WTC11 (cell line): ENCODE measurements around the gene CABP2. TPM values are rescaled to one million over a fixed set of nuclear protein-coding genes. Genes with fewer than 3 reads are reported as not detected.
"Not testable (repeated sequence)": the region's sequence is repeated elsewhere in the genome, so short reads cannot be mapped to it uniquely, and the experiment has no call there.

ENCODE experiments used
- ATAC-seq: fragments of 200-7000 bp; cut with Tn5 transposase; 2 replicates; pipeline ENCODE4 v1.10.0; 2021; ENCODE audit warnings: mild to moderate bottlenecking, moderate library complexity
- CTCF ChIA-PET: fragments of 300-600 bp; sonication (Branson Sonifier 250); formaldehyde crosslinking; loops from one replicate; lab custom pipeline; 2021; ENCODE audit warnings: antibody characterized with exemption; lab: Charles Lee
- POLR2A ChIA-PET: fragments of 350-600 bp; sonication (Branson Sonifier 250); formaldehyde crosslinking; loops from one replicate; lab custom pipeline; 2021; ENCODE audit warnings: antibody characterized with exemption; lab: Charles Lee
- DNase-seq: peaks from one replicate; pipeline ENCODE4 v3.0.0; 2021; ENCODE audit warnings: low spot score
- H3K27ac Mint-ChIP-seq: 2 replicates; pipeline ENCODE4 v1.8.0; 2021; ENCODE audit warnings: mixed read lengths
- H3K27me3 Mint-ChIP-seq: 2 replicates; pipeline ENCODE4 v1.8.0; 2021; ENCODE audit warnings: low read depth, mild to moderate bottlenecking, moderate library complexity, mixed read lengths
- H3K36me3 Mint-ChIP-seq: 2 replicates; pipeline ENCODE4 v1.8.0; 2021; ENCODE audit warnings: mixed read lengths
- H3K4me1 Mint-ChIP-seq: 2 replicates; pipeline ENCODE4 v1.8.0; 2022; ENCODE audit warnings: mixed read lengths
- H3K4me3 Mint-ChIP-seq: 2 replicates; pipeline ENCODE4 v1.8.0; 2021; ENCODE audit warnings: mild to moderate bottlenecking, moderate library complexity, mixed read lengths
- H3K9me3 Mint-ChIP-seq: 2 replicates; pipeline ENCODE4 v1.8.0; 2021; ENCODE audit warnings: mixed read lengths
- CREB1 ChIP-seq: sonication (generic); formaldehyde crosslinking; IDR thresholded peaks from 2 replicates; pipeline ENCODE4 v1.8.0; 2023; ENCODE audit warnings: mild to moderate bottlenecking, missing genetic modification reagents
- ELF4 ChIP-seq: sonication (generic); formaldehyde crosslinking; IDR thresholded peaks from 2 replicates; pipeline ENCODE4 v1.8.1; 2022; ENCODE audit warnings: low read depth, mild to moderate bottlenecking, moderate library complexity, missing genetic modification reagents
- FOXK1 ChIP-seq: sonication (generic); formaldehyde crosslinking; IDR thresholded peaks from 2 replicates; pipeline ENCODE4 v1.8.0; 2022; ENCODE audit warnings: mild to moderate bottlenecking, moderate library complexity, missing genetic modification reagents
- FOXP1 ChIP-seq: sonication (generic); formaldehyde crosslinking; IDR thresholded peaks from 2 replicates; pipeline ENCODE4 v1.8.0; 2022; ENCODE audit warnings: missing genetic modification reagents, mild to moderate bottlenecking, moderate library complexity, borderline replicate concordance
- MYBL2 ChIP-seq: sonication (generic); formaldehyde crosslinking; IDR thresholded peaks from 2 replicates; pipeline ENCODE4 v1.8.1; 2023; ENCODE audit warnings: mild to moderate bottlenecking, moderate library complexity, missing genetic modification reagents
- NR1H2 ChIP-seq: sonication (generic); formaldehyde crosslinking; IDR thresholded peaks from 2 replicates; pipeline ENCODE4 v1.9.0; 2021; ENCODE audit warnings: mild to moderate bottlenecking, moderate library complexity, missing genetic modification reagents
- NR3C1 ChIP-seq: sonication (generic); formaldehyde crosslinking; conservative IDR thresholded peaks from 2 replicates; pipeline ENCODE4 v1.8.1; 2023; ENCODE audit warnings: low read depth, mild to moderate bottlenecking, missing genetic modification reagents
- RELA ChIP-seq: sonication (generic); formaldehyde crosslinking; IDR thresholded peaks from 2 replicates; pipeline ENCODE4 v1.8.1; 2022; ENCODE audit warnings: missing genetic modification reagents, mild to moderate bottlenecking, borderline replicate concordance
- ZNF396 ChIP-seq: fragments of 250-450 bp; sonication (Bioruptor Pico); IDR thresholded peaks from 2 replicates; pipeline ENCODE4 v1.8.0; 2021; ENCODE audit warnings: mild to moderate bottlenecking, moderate library complexity, borderline replicate concordance
- total RNA-seq: library from RNA; stranded (reverse); gene quantifications from 3 replicates; pipeline ENCODE4 v1.2.3, GENCODE V29; 2021
- TF ChIP-seq, protein P1 (sequence below): fragments of 250-450 bp; sonication (Bioruptor Pico); IDR thresholded peaks from 2 replicates; pipeline ENCODE4 v1.8.0; 2021; ENCODE audit warnings: mild to moderate bottlenecking
- TF ChIP-seq, protein P2 (sequence below): fragments of 250-450 bp; sonication (Bioruptor Pico); IDR thresholded peaks from 2 replicates; pipeline ENCODE4 v1.9.0; 2021; ENCODE audit warnings: mild to moderate bottlenecking
- TF ChIP-seq, protein P3 (sequence below): sonication (generic); formaldehyde crosslinking; IDR thresholded peaks from 2 replicates; pipeline ENCODE4 v1.8.1; 2022; ENCODE audit warnings: mild to moderate bottlenecking, missing genetic modification reagents, moderate library complexity, borderline replicate concordance
- TF ChIP-seq, protein P4 (sequence below): sonication (generic); formaldehyde crosslinking; IDR thresholded peaks from 2 replicates; pipeline ENCODE4 v1.8.0; 2022; ENCODE audit warnings: mild to moderate bottlenecking, missing genetic modification reagents
- TF ChIP-seq, protein P5 (sequence below): sonication (generic); formaldehyde crosslinking; IDR thresholded peaks from 2 replicates; pipeline ENCODE4 v1.8.1; 2023; ENCODE audit warnings: mild to moderate bottlenecking, missing genetic modification reagents
- TF ChIP-seq, protein P6 (sequence below): sonication (generic); formaldehyde crosslinking; conservative IDR thresholded peaks from 2 replicates; pipeline ENCODE4 v1.8.1; 2022; ENCODE audit warnings: mild to moderate bottlenecking, missing genetic modification reagents
- TF ChIP-seq, protein P7 (sequence below): fragments of 250-450 bp; sonication (Bioruptor Pico); IDR thresholded peaks from 2 replicates; pipeline ENCODE4 v1.9.0; 2021; ENCODE audit warnings: mild to moderate bottlenecking, borderline replicate concordance

The CABP2 gene
- total RNA-seq, 1 experiment from 2014 or later: not detected

DNA sequence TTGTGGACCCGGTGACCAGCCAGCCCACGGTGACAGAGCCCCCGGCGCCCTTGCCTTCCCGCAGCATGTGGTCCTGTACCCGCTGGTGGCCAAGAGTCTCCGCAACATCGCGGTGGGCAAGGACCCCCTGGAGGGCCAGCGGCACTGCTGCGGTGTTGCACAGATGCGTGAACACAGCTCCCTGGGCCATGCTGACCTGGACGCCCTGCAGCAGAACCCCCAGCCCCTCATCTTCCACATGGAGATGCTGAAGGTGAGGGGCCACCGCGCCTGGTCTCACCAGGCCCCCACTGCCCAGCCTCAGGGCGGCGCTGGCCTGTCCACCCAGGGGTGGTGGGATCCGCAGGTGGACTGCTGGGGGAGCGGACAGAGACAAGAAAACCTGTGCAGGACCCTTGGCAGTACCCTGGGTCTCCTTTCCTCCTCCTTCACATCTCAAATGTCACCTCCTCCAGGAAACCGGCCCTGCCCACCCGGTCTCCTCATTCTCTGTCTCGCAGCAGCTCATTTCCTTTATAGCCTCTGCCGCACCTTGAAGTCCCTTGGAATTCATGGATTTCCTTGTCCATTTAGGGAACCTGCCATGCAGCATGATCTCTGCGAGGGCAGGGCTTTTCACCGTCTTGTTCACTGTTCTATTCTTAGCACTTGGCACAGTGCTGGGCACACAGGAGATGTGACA lies 33.9 kb downstream of the CABP2 start (continued):
- TF ChIP-seq ZNF396 (no peak), NR1H2 (CRISPR knock-in tag) (no peak)
- TF ChIP-seq, protein P1, sequence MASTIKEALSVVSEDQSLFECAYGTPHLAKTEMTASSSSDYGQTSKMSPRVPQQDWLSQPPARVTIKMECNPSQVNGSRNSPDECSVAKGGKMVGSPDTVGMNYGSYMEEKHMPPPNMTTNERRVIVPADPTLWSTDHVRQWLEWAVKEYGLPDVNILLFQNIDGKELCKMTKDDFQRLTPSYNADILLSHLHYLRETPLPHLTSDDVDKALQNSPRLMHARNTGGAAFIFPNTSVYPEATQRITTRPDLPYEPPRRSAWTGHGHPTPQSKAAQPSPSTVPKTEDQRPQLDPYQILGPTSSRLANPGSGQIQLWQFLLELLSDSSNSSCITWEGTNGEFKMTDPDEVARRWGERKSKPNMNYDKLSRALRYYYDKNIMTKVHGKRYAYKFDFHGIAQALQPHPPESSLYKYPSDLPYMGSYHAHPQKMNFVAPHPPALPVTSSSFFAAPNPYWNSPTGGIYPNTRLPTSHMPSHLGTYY (CRISPR knock-in tag): no peak
- TF ChIP-seq, all 79 proteins: peak for 0

DNA sequence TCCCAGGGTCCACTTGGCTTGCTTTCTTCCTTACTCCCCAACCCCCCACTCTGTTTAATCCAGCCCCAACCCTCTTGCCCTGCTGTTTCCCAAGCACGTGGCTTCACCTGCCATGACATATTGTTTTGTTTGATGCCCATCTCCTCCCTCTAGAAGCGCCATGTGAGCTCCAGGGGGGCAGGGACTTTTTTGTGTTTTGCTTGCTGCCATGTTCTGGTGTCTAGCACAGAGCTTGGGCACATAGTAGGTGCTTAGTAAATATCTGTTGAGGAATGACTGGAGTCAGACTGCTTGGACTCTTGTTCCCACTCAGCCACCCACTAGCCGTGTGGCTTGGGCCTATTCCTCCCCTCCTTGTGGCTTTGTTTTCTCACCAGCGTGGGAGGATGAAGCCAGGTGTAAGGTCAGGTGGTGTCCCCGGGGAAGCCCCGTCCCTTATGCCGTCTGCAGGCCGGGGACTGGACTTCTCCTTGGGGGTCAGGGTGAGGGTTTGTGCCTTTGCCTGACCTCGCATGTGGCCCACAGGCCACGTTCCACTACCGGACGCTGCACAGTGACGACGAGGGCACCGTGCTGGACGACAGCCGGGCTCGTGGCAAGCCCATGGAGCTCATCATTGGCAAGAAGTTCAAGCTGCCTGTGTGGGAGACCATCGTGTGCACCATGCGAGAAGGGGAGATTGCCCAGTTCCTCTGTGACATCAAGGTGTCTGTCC lies 36.6 kb downstream of the CABP2 start:
- POLR2A ChIA-PET: no interaction called here
- Mint-ChIP-seq H3K27ac (no peak overlapping the region), H3K36me3 (peaks cover 10% of the 10 kb centered on the region; the same call in 1 of the 2 replicates), H3K4me1 (peaks cover 19% of the 10 kb centered on the region), H3K9me3 (no peaks in the 10 kb centered on the region), H3K4me3 (no peak overlapping the region), H3K27me3 (peaks cover 26% of the 10 kb centered on the region)
- no peak for ATAC-seq
- CTCF ChIA-PET: interaction anchor here (1.7 kb wide), 1 partner anchor 85 kb away, joined by 3 read pairs; the partner anchor contains the start of gene PPP1CA
- DNase-seq: no peak
- TF ChIP-seq, protein P2, sequence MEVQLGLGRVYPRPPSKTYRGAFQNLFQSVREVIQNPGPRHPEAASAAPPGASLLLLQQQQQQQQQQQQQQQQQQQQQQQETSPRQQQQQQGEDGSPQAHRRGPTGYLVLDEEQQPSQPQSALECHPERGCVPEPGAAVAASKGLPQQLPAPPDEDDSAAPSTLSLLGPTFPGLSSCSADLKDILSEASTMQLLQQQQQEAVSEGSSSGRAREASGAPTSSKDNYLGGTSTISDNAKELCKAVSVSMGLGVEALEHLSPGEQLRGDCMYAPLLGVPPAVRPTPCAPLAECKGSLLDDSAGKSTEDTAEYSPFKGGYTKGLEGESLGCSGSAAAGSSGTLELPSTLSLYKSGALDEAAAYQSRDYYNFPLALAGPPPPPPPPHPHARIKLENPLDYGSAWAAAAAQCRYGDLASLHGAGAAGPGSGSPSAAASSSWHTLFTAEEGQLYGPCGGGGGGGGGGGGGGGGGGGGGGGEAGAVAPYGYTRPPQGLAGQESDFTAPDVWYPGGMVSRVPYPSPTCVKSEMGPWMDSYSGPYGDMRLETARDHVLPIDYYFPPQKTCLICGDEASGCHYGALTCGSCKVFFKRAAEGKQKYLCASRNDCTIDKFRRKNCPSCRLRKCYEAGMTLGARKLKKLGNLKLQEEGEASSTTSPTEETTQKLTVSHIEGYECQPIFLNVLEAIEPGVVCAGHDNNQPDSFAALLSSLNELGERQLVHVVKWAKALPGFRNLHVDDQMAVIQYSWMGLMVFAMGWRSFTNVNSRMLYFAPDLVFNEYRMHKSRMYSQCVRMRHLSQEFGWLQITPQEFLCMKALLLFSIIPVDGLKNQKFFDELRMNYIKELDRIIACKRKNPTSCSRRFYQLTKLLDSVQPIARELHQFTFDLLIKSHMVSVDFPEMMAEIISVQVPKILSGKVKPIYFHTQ: no peak
- TF ChIP-seq, protein P3, sequence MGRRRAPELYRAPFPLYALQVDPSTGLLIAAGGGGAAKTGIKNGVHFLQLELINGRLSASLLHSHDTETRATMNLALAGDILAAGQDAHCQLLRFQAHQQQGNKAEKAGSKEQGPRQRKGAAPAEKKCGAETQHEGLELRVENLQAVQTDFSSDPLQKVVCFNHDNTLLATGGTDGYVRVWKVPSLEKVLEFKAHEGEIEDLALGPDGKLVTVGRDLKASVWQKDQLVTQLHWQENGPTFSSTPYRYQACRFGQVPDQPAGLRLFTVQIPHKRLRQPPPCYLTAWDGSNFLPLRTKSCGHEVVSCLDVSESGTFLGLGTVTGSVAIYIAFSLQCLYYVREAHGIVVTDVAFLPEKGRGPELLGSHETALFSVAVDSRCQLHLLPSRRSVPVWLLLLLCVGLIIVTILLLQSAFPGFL (CRISPR knock-in tag): no peak
- TF ChIP-seq, protein P4, sequence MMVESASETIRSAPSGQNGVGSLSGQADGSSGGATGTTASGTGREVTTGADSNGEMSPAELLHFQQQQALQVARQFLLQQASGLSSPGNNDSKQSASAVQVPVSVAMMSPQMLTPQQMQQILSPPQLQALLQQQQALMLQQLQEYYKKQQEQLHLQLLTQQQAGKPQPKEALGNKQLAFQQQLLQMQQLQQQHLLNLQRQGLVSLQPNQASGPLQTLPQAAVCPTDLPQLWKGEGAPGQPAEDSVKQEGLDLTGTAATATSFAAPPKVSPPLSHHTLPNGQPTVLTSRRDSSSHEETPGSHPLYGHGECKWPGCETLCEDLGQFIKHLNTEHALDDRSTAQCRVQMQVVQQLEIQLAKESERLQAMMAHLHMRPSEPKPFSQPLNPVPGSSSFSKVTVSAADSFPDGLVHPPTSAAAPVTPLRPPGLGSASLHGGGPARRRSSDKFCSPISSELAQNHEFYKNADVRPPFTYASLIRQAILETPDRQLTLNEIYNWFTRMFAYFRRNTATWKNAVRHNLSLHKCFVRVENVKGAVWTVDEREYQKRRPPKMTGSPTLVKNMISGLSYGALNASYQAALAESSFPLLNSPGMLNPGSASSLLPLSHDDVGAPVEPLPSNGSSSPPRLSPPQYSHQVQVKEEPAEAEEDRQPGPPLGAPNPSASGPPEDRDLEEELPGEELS: no peak
- TF ChIP-seq ELF4 (CRISPR knock-in tag): no peak
- TF ChIP-seq FOXK1 (CRISPR knock-in tag): no peak
- TF ChIP-seq CREB1 (CRISPR knock-in tag): no peak
- no peak for TF ChIP-seq FOXP1 (CRISPR knock-in tag)
- TF ChIP-seq MYBL2 (CRISPR knock-in tag): no peak
- TF ChIP-seq, protein P5, sequence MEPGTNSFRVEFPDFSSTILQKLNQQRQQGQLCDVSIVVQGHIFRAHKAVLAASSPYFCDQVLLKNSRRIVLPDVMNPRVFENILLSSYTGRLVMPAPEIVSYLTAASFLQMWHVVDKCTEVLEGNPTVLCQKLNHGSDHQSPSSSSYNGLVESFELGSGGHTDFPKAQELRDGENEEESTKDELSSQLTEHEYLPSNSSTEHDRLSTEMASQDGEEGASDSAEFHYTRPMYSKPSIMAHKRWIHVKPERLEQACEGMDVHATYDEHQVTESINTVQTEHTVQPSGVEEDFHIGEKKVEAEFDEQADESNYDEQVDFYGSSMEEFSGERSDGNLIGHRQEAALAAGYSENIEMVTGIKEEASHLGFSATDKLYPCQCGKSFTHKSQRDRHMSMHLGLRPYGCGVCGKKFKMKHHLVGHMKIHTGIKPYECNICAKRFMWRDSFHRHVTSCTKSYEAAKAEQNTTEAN (CRISPR knock-in tag): no peak
- TF ChIP-seq, protein P6, sequence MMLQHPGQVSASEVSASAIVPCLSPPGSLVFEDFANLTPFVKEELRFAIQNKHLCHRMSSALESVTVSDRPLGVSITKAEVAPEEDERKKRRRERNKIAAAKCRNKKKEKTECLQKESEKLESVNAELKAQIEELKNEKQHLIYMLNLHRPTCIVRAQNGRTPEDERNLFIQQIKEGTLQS (CRISPR knock-in tag): no peak
- TF ChIP-seq, protein P7, sequence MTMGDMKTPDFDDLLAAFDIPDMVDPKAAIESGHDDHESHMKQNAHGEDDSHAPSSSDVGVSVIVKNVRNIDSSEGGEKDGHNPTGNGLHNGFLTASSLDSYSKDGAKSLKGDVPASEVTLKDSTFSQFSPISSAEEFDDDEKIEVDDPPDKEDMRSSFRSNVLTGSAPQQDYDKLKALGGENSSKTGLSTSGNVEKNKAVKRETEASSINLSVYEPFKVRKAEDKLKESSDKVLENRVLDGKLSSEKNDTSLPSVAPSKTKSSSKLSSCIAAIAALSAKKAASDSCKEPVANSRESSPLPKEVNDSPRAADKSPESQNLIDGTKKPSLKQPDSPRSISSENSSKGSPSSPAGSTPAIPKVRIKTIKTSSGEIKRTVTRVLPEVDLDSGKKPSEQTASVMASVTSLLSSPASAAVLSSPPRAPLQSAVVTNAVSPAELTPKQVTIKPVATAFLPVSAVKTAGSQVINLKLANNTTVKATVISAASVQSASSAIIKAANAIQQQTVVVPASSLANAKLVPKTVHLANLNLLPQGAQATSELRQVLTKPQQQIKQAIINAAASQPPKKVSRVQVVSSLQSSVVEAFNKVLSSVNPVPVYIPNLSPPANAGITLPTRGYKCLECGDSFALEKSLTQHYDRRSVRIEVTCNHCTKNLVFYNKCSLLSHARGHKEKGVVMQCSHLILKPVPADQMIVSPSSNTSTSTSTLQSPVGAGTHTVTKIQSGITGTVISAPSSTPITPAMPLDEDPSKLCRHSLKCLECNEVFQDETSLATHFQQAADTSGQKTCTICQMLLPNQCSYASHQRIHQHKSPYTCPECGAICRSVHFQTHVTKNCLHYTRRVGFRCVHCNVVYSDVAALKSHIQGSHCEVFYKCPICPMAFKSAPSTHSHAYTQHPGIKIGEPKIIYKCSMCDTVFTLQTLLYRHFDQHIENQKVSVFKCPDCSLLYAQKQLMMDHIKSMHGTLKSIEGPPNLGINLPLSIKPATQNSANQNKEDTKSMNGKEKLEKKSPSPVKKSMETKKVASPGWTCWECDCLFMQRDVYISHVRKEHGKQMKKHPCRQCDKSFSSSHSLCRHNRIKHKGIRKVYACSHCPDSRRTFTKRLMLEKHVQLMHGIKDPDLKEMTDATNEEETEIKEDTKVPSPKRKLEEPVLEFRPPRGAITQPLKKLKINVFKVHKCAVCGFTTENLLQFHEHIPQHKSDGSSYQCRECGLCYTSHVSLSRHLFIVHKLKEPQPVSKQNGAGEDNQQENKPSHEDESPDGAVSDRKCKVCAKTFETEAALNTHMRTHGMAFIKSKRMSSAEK: no peak
- no peak for TF ChIP-seq RELA (CRISPR knock-in tag)
- no peak for TF ChIP-seq NR3C1 (CRISPR knock-in tag)

DNA sequence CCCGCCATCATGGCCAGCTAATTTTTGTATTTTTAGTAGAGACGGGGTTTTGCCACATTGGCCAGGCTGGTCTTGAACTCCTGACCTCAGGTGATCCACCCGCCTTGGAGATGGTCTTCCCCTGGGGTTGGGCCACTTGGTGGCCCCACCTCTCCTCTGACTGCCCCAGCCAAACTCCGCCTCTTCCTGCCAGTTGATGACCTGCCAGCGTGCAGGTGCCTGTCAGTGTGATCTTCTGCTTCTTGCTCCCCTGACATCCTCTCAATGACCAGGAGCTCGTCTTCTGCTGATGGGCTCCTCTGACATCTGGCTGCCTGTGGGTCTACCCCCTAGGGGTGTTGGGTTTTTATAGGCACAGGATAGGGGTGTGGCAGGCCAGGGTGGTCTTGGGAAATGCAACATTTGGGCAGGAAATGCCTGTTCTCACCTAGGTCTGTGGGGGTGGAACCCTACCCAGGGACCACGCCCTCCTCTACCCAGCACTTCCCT lies 37.3 kb downstream of the CABP2 start:
- peaks cover 33% of the 10 kb centered on the region for H3K27me3 Mint-ChIP-seq
- H3K9me3 Mint-ChIP-seq, H3K27ac Mint-ChIP-seq, H3K4me3 Mint-ChIP-seq, POLR2A ChIA-PET, ATAC-seq: not testable (repeated sequence)
- peaks cover 19% of the 10 kb centered on the region for H3K4me1 Mint-ChIP-seq
- CTCF ChIA-PET: interaction anchor here (0.5 to 1.7 kb wide), 3 partner anchors 84 to 130 kb away, joined by 3 to 4 read pairs (median 3); partner anchors contain the start of gene PPP1CA
- DNase-seq: peak; percentile 58
- H3K36me3 Mint-ChIP-seq: peaks cover 10% of the 10 kb centered on the region; the same call in 1 of the 2 replicates
